Fibroblast of skin of scalp (primary cell): Measurements from ENCODE around the gene TULP1.
A peak's percentile ranks its signal among the peaks of the same experiment; 100 is the strongest.
"Not testable (repeated sequence)": the region's sequence is repeated elsewhere in the genome, so short reads cannot be mapped to it uniquely, and the experiment has no call there.

ENCODE experiments used
- DNase-seq: peaks from one replicate; pipeline ENCODE4 v3.0.0-alpha.2; 2013

TULP1 gene

DNA sequence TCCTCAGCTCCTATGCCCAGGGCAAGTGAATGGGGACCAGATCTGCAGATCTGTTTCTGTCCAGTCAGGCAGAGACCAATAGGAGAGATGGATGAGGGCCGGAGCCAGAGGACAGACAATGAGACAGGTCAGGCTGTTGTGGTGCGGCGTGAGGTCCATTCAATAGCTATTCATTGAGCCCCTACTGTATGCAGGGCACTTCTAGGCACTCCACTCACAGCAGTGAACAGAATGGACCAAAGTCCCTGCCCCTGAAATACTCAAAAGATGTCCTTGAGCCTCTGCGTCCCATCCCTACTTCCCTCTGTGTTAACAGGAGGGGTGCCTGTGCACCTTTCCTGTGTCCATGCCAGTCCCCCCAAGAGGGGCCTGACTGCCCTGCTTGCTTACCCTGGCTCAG, 8.5 kb upstream of the TULP1 start:
- no peak for DNase-seq

DNA sequence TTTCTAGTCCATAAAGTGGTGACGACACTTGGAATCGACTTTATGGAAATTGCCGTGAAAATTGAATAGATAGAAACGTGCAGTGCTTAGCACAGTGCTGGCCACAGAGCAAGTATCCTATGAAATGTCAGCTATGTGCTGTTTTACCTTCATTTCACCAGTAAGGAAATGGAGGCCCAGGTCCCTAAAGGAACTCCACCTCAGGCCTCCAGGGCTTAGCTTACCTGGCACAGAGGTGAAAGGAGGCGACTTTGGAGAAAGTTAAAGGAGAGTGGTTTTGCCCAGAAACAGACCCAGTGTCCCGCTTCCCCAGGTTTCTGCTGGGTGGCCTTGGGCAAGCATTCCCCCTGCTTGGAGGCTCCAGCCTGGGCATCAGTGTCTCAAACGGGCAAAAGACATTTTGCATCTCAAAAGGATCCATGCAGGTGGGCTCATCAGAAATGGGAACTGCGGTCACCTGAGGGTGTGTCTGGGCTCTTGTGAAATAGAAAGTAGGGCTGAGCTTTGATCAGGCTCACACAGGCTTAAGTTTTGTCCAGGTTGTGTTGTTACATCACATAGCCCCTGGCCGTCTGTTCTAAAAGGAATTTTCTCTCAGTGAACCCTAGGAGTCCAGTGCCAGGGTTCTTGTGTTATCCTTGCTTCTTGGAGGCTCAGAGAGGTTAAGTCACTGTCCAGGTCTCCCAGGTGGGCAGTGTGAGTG, 6.8 kb upstream of the TULP1 start:
- no peak for DNase-seq

DNA sequence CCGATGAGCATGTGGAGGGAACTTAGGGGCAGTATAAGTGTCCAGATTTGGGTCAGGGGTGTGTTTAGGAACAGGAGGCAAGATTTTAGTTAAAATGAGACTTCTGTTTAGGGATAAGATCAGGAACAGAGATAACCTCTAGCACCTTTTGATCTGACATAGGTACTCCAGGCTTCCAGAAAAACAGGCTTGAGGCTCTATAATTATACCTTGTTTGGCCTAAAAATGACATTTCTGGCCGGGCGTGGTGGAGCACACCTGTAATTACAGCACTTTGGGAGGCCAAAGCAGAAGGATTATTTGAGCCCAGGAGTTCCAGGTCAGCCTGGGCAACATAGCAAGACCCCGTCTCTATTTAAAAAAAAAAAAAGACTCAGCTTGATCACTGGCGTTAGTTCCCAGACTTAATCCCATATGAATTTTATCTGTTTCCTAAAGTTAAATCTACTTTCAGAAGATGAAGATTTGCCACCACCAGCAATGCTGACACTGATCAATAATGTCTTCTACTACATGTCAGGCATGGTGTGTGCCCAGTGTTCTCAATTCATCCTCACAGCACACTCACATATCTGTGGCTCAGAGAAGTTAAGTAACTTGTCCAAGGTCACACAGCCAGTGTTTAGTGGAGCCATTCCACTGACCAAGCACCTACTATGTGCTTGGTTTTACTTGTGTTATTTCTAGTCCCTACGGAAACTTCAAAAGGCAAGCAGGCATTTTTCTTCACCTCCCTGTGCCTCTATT, 6.0 kb upstream of the TULP1 start:
- no peak for DNase-seq

- not testable (repeated sequence) for DNase-seq
Measured at GRCh38 chr6:35517978-35518377, 5.3 kb upstream of the TULP1 start.

DNA sequence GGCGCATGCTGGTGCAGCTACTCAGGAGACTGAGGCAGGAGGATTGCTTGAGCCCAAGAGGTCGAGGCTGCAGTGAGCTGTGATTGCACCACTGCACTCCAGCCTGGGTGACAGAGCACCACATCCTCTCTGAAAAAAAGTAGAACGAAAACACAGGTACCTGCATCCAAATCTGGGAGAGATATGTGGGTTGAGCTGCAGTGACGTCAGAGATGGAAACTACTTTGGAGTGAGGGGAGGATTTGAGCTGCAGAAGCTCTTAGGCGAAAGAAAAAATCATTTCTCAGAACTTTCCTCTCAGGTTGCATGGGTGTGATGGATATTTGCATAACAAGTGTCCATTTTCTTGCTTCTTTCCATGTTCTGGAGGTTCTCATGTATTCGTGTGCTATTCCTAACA, 4.0 kb upstream of the TULP1 start:
- no peak for DNase-seq

DNA sequence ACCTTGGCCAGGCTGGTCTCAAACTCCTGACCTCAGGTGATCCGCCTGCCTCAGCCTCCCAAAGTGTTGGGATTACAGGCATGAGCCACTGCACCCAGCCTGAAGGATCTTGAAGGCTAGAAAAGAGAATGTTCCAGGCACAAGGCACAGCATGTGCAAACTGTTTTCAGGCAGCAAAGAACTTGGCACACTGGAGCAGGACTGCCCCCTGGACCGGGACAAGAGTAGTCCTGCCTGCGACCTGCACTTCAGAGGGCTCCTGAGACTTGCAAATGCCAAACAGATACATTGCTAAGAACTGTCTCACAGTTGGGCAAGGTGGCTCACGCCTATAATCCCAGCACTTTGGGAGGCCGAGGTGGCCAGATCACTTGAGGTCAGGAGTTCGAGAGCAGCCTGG, 3.2 kb upstream of the TULP1 start:
- not testable (repeated sequence) for DNase-seq

DNA sequence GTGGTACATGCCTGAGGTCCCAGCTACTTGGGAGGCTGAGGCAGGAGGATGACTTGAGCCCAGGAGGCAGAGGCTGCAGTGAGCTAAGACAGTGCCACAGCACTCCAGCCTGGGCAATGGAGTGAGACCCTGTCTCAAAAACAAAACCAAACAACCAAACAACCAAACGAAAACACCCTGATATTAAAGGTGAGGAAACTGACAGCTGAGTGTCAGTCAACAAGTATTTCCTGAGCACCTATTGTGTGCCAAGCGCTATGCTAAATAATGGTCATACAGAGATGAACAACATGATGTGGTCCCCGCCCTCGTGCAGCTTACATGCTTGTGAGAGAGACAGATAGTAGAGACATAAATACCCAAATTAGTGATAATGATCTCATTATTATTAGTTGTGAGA, 1.9 kb upstream of the TULP1 start:
- no peak for DNase-seq

DNA sequence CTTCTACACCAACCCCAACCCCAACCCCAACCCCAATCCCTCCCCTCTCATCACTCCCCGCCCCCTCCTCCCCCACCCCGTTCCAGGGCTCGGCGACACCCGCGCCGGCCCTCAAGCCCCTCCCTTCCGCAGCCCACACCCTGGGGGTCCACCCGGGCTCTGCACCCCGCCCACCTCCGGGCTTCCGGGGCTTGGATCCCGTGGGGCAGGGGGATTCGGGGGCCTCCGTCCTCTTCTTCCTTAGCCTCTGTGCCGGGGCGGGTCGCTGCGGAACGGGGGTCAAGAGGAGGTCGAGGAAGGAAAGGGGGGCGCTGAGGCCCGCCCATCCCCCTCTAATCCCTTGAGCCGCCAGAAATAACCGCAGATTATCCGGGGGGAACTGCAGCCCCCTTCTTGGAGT, 690 bp downstream of the TULP1 start:
- no peak for DNase-seq

DNA sequence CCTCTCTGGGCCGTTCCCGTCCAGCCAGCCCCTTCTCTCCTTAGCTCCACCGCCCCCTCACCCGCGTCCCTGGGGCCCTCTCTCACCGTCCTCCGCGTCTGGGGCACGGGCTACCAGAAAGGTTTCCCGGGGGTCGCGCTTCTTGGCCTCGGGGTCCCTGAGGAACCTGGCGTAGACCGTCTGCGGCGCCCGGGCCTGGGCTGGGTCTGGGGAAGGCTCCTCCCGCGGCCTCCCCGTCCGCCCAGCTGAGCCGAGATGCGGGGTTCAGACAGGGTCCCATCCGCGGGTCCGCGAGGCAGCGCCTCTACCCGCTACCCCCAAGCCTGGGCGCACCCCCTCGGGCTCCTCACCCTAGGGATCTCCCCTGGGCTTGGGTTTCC, 1.1 kb downstream of the TULP1 start:
- no peak for DNase-seq

DNA sequence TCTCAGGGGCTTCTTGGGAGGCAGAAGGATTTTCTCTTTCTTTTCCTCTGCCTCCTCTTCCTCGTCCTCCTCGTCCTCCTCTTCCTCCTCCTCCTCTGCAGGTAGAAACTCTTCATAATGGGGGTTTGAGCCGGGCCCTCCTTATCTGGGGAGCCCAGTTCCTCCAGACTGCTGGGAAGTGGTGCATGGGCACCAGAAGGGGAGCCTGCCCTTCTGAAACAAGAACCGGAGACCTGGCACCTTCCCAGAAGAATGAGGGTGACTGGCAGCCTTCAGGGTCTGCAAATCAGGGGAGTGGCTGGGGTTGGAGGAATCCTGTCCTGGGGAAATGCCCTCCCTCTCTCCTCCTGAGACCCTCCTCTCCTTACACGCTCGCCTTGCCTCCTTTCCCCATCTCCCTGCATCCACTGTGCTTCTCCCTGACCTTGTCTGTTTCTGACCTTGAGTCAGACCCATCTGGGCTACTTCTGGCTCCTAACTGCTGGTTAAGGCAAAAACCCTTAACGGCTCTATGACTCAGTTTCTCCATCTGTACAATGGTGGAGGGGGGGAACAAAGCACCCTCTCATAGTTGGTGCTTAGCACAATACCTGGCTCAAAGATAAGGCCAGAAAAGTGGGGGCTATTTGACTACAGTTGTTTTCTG, 1.7 kb downstream of the TULP1 start:
- no peak for DNase-seq

GRCh38 chr6:35508542-35508941, 4.2 kb downstream of the TULP1 start:
- DNase-seq = no peak

GRCh38 chr6:35508027-35508426, 4.7 kb downstream of the TULP1 start:
- DNase-seq = no peak

GRCh38 chr6:35507221-35507620, 5.5 kb downstream of the TULP1 start:
- no peak for DNase-seq

DNA sequence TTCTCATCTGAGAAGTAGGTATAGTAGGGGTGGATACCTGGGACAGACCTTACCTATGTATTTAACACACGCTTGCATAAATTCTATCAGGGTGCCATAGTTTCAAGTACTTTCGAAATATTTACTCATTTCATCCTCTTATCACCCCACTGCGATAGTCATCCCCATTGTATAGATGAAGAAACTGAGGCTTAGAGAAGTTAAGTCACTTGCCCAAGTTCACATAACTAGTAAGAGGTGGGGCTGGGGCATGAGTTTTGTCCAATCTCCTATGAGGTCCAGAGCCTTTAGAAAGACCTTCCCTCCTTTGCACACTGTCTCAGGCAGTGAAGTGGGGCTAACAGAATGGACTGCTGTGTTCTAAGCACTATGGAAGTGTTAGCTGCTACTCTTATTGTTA, 6.2 kb downstream of the TULP1 start:
- DNase-seq = no peak

GRCh38 chr6:35505999-35506412, 6.7 kb downstream of the TULP1 start:
- no peak for DNase-seq

- no peak for DNase-seq
Measured at GRCh38 chr6:35503534-35503933, 9.2 kb downstream of the TULP1 start.

- DNase-seq = no peak
Measured at GRCh38 chr6:35501784-35502183, 10.9 kb downstream of the TULP1 start.

DNA sequence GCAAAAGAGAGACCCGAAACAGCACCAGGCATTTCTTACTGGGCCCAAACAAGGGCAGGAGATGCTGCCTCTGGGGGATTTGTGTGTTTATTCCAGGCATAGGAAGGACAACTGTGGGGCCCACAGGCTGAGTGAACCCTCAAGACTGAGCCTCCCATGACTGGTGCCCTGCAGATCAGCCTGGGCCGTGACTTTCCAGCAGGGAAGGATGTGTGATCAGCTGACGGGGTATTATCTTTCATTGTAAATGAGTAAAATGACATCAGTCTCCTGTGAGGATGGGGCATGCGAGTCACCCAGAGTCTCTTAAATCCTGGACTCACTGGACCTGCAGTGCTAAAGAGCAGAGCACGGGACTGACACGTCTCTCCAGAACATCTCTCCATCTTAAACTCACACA, 11.9 kb downstream of the TULP1 start:
- peak; percentile 78 for DNase-seq

DNA sequence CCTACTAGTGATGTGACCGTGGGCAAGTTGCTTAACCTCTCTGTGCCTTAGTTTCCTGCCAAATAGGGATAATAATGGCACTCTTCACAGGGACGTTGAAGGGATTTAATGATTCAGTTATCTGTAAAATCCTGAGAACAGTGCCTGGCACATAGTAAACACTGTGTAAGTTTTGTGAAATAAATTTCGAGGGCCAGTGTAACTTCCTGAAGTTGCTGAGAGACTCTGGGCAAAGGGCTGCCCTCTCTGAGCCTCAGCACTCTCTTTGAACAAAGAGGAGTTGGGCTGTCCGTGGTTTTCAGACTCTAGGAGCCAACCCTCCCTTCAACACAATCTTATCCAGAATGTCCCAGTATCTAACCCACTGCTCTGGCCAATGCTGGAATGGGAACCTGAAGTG, 13.3 kb downstream of the TULP1 start:
- no peak for DNase-seq

GRCh38 chr6:35498422-35499067, 14.2 kb downstream of the TULP1 start:
- no peak for DNase-seq

DNA sequence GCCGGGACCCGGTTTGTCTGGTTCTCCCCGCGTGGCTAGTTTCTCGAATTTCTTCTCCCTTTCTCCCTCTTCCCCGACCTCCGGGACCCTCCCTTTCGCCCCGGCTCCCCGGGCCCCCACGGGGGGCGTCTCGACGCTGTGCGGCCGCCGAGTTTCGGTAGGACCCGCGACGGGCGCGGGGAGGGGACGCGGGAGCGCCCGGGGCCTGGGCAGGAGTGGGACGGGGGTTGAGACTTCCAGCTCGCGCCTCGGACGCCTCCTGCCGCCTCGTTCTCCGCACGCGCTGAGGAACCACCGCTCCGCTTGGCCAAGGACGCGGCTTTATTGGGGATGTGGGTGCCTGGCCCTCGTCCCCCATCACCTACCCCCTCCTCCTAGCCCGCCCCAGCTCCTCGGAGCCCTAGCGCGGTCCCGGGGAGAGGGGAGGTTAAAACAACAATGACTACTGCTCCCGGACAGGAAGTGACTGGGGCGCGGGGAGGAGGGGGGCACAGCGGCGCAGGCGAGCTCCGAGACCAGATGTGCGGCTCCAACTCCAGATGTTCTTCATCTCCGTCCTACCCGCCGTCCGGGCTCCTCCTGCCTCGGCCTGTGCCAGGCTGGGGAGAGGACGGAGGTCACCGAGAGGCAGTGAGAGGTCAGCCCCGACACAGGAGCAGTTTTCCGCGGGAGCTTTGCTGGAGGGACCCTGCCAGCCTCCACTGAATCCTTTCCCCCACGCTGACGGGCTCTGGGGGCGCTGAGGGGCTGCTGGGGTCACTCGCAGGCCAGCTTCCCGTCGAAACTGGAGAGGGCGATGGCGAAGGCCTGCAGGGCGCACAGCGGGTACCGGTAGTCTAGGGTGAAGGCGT, 14.9 kb downstream of the TULP1 start:
- peak; percentile 91 for DNase-seq

- peak; percentile 89 for DNase-seq
Measured at GRCh38 chr6:35496841-35497570, 15.7 kb downstream of the TULP1 start, which contains the start of gene TEAD3. TSS of gene TEAD3 (minus strand) at chr6:35497079.
